ENCODE data around the gene TNFSF13.

TNFSF13 gene

DNA sequence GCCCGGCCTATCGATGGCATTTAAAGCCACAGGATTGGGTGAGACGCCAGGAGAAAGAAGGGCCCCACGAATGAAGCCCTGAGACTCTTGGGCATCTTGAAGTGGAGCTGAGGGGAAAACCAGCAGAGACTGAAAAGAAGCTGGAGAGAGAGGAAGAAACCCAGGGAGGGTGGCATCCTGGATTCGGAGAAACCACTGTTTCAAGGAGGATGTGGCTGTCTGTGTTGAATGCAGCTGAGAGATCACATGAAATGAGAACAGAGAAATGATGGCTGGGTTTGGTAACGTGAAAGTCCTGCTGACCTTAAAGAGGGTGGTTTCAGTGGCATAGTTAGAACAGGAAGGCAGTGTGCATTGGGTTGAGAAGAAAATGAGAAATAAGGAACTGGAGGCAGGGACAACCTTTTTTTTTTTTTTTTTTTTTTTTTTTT is 5.9 kb upstream of the TNFSF13 start:
- no peak for DNase-seq (ENCODE audit: low read depth)

GRCh38 chr17:7553356-7553755 is 5.2 kb upstream of the TNFSF13 start:
- DNase-seq (ENCODE audit: low read depth) = no peak

GRCh38 chr17:7555320-7555948 is 3.1 kb upstream of the TNFSF13 start:
- DNase-seq (ENCODE audit: low read depth) = no peak

GRCh38 chr17:7556627-7557026 is 1.9 kb upstream of the TNFSF13 start:
- no peak for DNase-seq (ENCODE audit: low read depth)

- no peak for DNase-seq (ENCODE audit: low read depth)
These were observed 1.3 kb upstream of the TNFSF13 start for GRCh38 chr17:7557147-7557764.

GRCh38 chr17:7557775-7558543 is 591 bp upstream of the TNFSF13 start:
- no peak for DNase-seq (ENCODE audit: low read depth)

DNA sequence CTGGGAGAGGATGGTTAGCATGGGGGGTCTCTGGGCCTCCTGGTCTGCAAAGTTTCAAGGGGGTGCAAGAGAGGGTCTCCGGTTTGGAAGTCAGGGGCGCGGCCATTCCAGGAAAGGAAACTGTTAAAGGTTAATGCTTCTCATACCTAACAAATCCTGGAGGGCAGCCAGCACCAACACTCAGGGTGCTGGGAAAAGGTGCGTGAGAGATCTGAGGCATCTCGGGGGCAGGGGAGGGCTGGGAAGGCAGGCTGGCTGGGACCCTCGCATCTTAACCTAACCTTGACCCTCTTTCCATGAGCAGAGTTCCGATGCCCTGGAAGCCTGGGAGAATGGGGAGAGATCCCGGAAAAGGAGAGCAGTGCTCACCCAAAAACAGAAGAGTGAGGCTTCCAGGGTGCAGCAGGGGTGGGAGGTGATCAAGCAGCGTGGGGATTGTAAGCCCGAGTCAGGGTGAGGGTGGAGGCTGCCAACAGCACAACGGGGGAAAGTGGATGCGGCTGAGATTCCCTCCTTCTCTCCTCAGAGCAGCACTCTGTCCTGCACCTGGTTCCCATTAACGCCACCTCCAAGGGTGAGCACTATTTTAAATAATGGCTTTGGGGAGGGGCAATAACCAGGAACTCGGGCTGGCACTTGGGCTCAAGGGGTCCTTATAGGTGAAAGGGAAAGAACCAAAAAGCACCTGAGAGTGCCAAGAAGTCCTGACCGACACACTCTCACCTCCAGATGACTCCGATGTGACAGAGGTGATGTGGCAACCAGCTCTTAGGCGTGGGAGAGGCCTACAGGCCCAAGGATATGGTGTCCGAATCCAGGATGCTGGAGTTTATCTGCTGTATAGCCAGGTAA is 996 bp downstream of the TNFSF13 start:
- no peak for DNase-seq (ENCODE audit: low read depth)

DNA sequence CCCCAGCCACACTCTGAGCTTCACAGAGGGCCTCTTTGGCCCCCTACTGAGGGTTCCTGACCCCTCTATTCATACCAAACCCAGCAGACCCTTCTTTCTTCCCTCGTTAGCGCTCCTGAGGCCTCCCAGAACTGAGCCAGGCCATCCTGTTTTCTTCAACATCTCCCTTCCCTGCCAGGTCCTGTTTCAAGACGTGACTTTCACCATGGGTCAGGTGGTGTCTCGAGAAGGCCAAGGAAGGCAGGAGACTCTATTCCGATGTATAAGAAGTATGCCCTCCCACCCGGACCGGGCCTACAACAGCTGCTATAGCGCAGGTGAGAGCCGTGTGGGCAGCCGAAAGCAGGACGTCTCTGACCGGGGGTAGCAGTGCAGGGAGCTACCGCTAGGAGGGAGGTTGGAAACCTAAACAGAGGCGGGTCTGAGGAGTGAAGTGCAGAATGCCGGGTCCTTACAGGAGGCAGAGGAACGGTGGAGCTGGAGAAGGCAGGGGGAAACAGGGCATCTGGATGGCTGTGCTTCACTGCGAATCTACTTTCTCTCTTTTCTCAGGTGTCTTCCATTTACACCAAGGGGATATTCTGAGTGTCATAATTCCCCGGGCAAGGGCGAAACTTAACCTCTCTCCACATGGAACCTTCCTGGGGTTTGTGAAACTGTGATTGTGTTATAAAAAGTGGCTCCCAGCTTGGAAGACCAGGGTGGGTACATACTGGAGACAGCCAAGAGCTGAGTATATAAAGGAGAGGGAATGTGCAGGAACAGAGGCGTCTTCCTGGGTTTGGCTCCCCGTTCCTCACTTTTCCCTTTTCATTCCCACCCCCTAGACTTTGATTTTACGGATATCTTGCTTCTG is 1.9 kb downstream of the TNFSF13 start:
- DNase-seq (ENCODE audit: low read depth) = no peak

GRCh38 chr17:7561028-7561575 is 2.6 kb downstream of the TNFSF13 start:
- DNase-seq (ENCODE audit: low read depth) = peak; percentile 67

DNA sequence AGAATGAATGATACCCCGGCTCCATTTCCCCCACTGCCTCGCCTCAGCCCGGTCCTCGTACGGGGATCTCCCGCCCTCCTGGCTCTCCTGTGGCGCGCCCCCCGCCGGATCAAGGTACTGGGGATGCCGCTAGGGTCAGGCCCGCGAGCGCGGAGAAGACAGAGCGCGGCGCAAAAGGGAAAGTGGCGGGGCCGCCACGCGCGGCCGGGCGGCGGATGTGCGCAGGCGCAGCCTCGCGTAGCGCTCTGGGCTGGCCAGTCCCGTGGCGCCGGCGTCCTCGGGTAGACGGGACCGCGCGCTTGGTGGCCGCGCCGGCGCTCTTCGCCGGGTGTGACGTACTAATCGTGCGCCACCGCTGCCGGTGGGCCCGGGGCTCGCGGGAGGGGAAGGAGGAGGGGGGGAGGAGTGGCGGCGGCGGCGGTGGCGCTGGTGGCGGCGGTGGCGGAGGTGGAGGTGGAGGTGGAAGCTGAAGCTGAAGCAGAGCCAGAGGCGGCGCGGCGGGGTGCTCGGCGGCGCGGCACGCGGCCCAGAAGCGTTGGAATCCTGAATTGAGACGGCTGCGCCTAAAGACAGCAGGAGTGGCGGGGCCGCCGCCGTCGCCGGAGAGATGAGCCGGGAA is 3.1 kb downstream of the TNFSF13 start, which contains the start of gene SENP3:
Gene SENP3, plus strand, starts transcription at position 331 of the 619 bp plus-strand sequence. CDS start 1,158 bp downstream, outside the sequence.
- peak; percentile 88 for DNase-seq (ENCODE audit: low read depth)

DNA sequence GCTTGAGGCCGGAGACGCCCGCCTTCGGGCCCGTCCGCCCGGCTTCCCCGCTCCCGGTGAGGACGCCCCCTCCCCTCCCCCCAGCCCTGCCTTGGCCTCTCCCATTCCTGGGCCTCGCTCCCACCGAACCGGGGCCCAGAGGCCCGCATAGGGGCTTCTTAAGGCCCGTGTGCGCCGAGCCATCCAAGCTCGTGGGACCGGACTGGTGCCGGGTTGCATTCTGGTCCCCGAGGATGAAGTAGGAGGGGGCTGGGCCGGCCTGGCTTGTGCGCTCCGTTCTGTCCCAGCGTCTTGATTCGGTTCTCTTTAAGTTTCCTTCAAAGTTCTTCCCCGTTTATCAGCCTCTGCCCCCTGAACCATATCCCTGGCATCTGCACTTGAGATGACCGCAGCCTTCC is 3.7 kb downstream of the TNFSF13 start:
- no peak for DNase-seq (ENCODE audit: low read depth)

GRCh38 chr17:7563115-7563869 is 4.7 kb downstream of the TNFSF13 start:
- no peak for DNase-seq (ENCODE audit: low read depth)

- no peak for DNase-seq (ENCODE audit: low read depth)
These were observed 11.0 kb downstream of the TNFSF13 start for GRCh38 chr17:7569571-7569970.

- no peak for DNase-seq (ENCODE audit: low read depth)
These were observed 11.8 kb downstream of the TNFSF13 start for GRCh38 chr17:7570351-7570750.

DNA sequence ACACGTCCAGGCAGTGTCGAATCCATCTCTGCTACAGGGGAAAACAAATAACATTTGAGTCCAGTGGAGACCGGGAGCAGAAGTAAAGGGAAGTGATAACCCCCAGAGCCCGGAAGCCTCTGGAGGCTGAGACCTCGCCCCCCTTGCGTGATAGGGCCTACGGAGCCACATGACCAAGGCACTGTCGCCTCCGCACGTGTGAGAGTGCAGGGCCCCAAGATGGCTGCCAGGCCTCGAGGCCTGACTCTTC is 13.7 kb downstream of the TNFSF13 start:
- no peak for DNase-seq (ENCODE audit: low read depth)

- DNase-seq (ENCODE audit: low read depth) = peak; percentile 99
These were observed 14.2 kb downstream of the TNFSF13 start for GRCh38 chr17:7572588-7573323.

GRCh38 chr17:7573324-7574080 is 15.0 kb downstream of the TNFSF13 start:
- peak; percentile 86 for DNase-seq (ENCODE audit: low read depth)

- DNase-seq (ENCODE audit: low read depth) = no peak
These were observed 15.8 kb downstream of the TNFSF13 start for GRCh38 chr17:7574176-7574953.
